ENCODE results near the gene MLXIP. TPM values are rescaled to one million over a fixed set of nuclear protein-coding genes. Genes with fewer than 3 reads are reported as not detected.

MLXIP gene
- total and polyA plus RNA-seq, 8 donors: 48.1 to 98.7 (median 77.9) TPM

GRCh38 chr12:122076743-122077495 is 1.6 kb upstream of the MLXIP start:
- no peaks in the 10 kb centered on the region for H3K9me3 ChIP-seq
- DNase-seq (no peak), ATAC-seq (no peak)
- H3K27me3 ChIP-seq: no peaks in the 10 kb centered on the region
- H3K36me3 ChIP-seq: no peaks in the 10 kb centered on the region
- peaks cover 14 to 47% of the 10 kb centered on the region in 2 donors for H3K4me1 ChIP-seq
- intact Hi-C loops (cut with DNase I): no loop called here
- no peak overlapping the region for H3K4me3 ChIP-seq
- H3K27ac ChIP-seq: no peak overlapping the region
- TF ChIP-seq CTCF (IDR thresholded peaks at IDR 0.05): no peak

- peak; percentile 0 for ATAC-seq
- TF ChIP-seq CTCF (IDR thresholded peaks at IDR 0.05): no peak
- Histone ChIP-seq H3K4me3 (peak overlapping the region; percentile 65 to 92), H3K27ac (peak overlapping the region; percentile 82 to 93), H3K27me3 (no peaks in the 10 kb centered on the region), H3K9me3 (no peaks in the 10 kb centered on the region), H3K36me3 (peaks cover 0 to 4% of the 10 kb centered on the region in 2 donors), H3K4me1 (peaks cover 24 to 60% of the 10 kb centered on the region in 2 donors)
- peak in 3 of 4 donors; percentile 29 to 88 (median 49) for DNase-seq
- intact Hi-C loops (cut with DNase I): no loop called here
These were observed 526 bp downstream of the MLXIP start for GRCh38 chr12:122079033-122079531.

- Histone ChIP-seq H3K4me3 (peak overlapping the region; percentile 65 to 92), H3K9me3 (no peaks in the 10 kb centered on the region), H3K27ac (peak overlapping the region; percentile 82 to 93), H3K27me3 (no peaks in the 10 kb centered on the region), H3K4me1 (peaks cover 24 to 65% of the 10 kb centered on the region in 2 donors), H3K36me3 (peaks cover 0 to 9% of the 10 kb centered on the region in 2 donors)
- ATAC-seq (peak; percentile 0), DNase-seq (peak in 1 of 4 donors; percentile 55)
- TF ChIP-seq CTCF (IDR thresholded peaks at IDR 0.05): no peak
- intact Hi-C loops (cut with DNase I): no loop called here
These were observed 1.1 kb downstream of the MLXIP start for GRCh38 chr12:122079532-122080081.

- DNase-seq: peak; percentile 63 to 82 (median 77)
- H3K4me3 ChIP-seq: peak overlapping the region; percentile 65 to 92
- no peaks in the 10 kb centered on the region for H3K9me3 ChIP-seq
- peaks cover 24 to 66% of the 10 kb centered on the region in 2 donors for H3K4me1 ChIP-seq
- H3K27me3 ChIP-seq: no peaks in the 10 kb centered on the region
- intact Hi-C loops (cut with DNase I): no loop called here
- peaks cover 0 to 17% of the 10 kb centered on the region in 2 donors for H3K36me3 ChIP-seq
- peak overlapping the region; percentile 82 to 93 for H3K27ac ChIP-seq
- no peak for TF ChIP-seq CTCF (IDR thresholded peaks at IDR 0.05)
- ATAC-seq: peak; percentile 52
These were observed 1.9 kb downstream of the MLXIP start for GRCh38 chr12:122080149-122081082.

All from left lung (tissue), 10 donors.